ENCODE data around the gene KCNG4. TPM values are rescaled to one million over a fixed set of nuclear protein-coding genes. Genes with fewer than 3 reads are reported as not detected.
A peak's percentile ranks its signal among the peaks of the same experiment; 100 is the strongest.
"Not testable (repeated sequence)": the region's sequence is repeated elsewhere in the genome, so short reads cannot be mapped to it uniquely, and the experiment has no call there.

Gene KCNG4
- polyA plus RNA-seq, 2 donors: not detected

DNA sequence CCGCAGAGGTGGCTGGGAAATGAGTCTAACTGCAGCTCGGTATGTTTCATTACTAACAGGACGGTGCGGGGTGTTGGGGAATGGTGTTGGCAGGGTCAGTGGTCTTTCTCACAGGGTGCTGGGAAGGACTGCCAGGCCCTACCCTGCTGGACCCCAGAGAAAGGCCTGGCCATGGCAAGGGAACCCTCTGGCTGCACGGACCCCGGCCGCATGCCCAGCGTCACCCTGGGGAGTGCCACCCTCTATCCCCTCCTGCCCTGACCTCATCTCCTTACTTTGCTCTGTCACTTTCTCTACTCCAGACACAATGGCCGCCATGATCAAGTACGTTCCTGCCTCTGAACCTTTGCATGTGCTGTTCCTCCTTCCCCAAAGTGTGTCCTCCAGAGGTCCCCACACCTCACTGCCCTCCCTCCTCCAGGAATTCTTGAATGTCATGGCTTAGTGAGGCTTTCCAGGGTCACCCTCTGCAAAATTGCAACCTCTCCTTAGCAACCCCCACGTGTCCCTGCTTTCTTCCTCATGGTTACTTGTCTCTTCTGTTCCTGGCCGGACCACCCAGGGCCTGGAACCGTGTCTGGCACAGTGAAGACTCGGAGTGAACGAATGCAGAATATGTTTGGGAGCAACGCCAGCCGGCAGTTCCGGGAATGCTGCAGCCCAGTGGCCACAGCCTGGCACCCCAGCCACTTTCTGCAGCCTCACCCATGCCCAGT lies 33.7 kb downstream of the KCNG4 start:
- Histone ChIP-seq H3K4me3 (ENCODE audit: low read depth in 1 of 2, low read length in 2 of 2) (no peak overlapping the region), H3K27me3 (ENCODE audit: control insufficient read depth in 1 of 2, insufficient read depth in 2 of 2, low read length in 2 of 2) (no peaks in the 10 kb centered on the region), H3K36me3 (ENCODE audit: control insufficient read depth in 2 of 2, insufficient read depth in 2 of 2, low read length in 1 of 2) (no peaks in the 10 kb centered on the region), H3K27ac (ENCODE audit: low read depth in 2 of 2, low read length in 1 of 2) (no peak overlapping the region), H3K9me3 (ENCODE audit: control insufficient read depth in 2 of 2, insufficient read depth in 1 of 2, low read depth in 1 of 2, low read length in 1 of 2) (peaks cover 0 to 2% of the 10 kb centered on the region in 2 donors), H3K4me1 (ENCODE audit: control insufficient read depth in 2 of 2, insufficient read depth in 2 of 2, low read length in 1 of 2) (no peaks in the 10 kb centered on the region)
- WGBS, 2 donors: 88 to 89% methylated on average over 18 of the region's 18 CpGs

- not testable (repeated sequence) for H3K27me3 ChIP-seq (ENCODE audit: control insufficient read depth in 1 of 2, insufficient read depth in 2 of 2, low read length in 2 of 2); H3K4me3 ChIP-seq (ENCODE audit: low read depth in 1 of 2, low read length in 2 of 2); H3K36me3 ChIP-seq (ENCODE audit: control insufficient read depth in 2 of 2, insufficient read depth in 2 of 2, low read length in 1 of 2); H3K4me1 ChIP-seq (ENCODE audit: control insufficient read depth in 2 of 2, insufficient read depth in 2 of 2, low read length in 1 of 2); H3K9me3 ChIP-seq (ENCODE audit: control insufficient read depth in 2 of 2, insufficient read depth in 1 of 2, low read depth in 1 of 2, low read length in 1 of 2); H3K27ac ChIP-seq (ENCODE audit: low read depth in 2 of 2, low read length in 1 of 2)
- WGBS, 2 donors: 89 to 90% methylated on average over 6 of the region's 6 CpGs
These were observed 34.7 kb downstream of the KCNG4 start for GRCh38 chr16:84205123-84205522.

DNA sequence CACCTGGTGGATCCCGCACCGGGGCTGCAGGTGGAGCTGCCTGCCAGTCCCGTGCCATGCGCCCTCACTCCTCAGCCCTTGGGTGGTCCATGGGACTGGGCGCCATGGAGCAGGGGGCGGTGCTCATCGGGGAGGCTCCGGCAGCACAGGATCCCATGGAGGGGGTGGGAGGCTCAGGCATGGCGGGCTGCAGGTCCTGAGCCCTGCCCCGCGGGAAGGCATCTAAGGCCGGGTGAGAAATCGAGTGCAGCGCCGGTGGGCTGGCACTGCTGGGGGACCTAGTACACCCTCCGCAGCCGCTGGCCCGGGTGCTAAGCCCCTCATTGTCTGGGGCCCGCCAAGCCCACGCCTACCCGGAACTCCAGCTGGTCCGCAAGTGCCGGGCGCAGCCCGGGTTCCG lies 35.3 kb downstream of the KCNG4 start:
- not testable (repeated sequence) for H3K27ac ChIP-seq (ENCODE audit: low read depth in 2 of 2, low read length in 1 of 2); H3K4me3 ChIP-seq (ENCODE audit: low read depth in 1 of 2, low read length in 2 of 2); H3K9me3 ChIP-seq (ENCODE audit: control insufficient read depth in 2 of 2, insufficient read depth in 1 of 2, low read depth in 1 of 2, low read length in 1 of 2); H3K4me1 ChIP-seq (ENCODE audit: control insufficient read depth in 2 of 2, insufficient read depth in 2 of 2, low read length in 1 of 2); H3K27me3 ChIP-seq (ENCODE audit: control insufficient read depth in 1 of 2, insufficient read depth in 2 of 2, low read length in 2 of 2); H3K36me3 ChIP-seq (ENCODE audit: control insufficient read depth in 2 of 2, insufficient read depth in 2 of 2, low read length in 1 of 2)
- 94 to 96% methylated on average over 26 of the region's 26 CpGs for WGBS, 2 donors

- peaks cover 0 to under 1% of the 10 kb centered on the region in 2 donors for H3K36me3 ChIP-seq (ENCODE audit: control insufficient read depth in 2 of 2, insufficient read depth in 2 of 2, low read length in 1 of 2)
- no peak overlapping the region for H3K4me3 ChIP-seq (ENCODE audit: low read depth in 1 of 2, low read length in 2 of 2)
- H3K27me3 ChIP-seq (ENCODE audit: control insufficient read depth in 1 of 2, insufficient read depth in 2 of 2, low read length in 2 of 2): no peaks in the 10 kb centered on the region
- H3K9me3 ChIP-seq (ENCODE audit: control insufficient read depth in 2 of 2, insufficient read depth in 1 of 2, low read depth in 1 of 2, low read length in 1 of 2): no peaks in the 10 kb centered on the region
- 56 to 64% methylated on average over 10 of the region's 10 CpGs for WGBS, 2 donors
- H3K27ac ChIP-seq (ENCODE audit: low read depth in 2 of 2, low read length in 1 of 2): peak overlapping the region; percentile 63 to 90
- peaks cover 7 to 36% of the 10 kb centered on the region in 2 donors for H3K4me1 ChIP-seq (ENCODE audit: control insufficient read depth in 2 of 2, insufficient read depth in 2 of 2, low read length in 1 of 2)
These were observed 40.0 kb downstream of the KCNG4 start for GRCh38 chr16:84199861-84200260.

- Histone ChIP-seq H3K9me3 (ENCODE audit: control insufficient read depth in 2 of 2, insufficient read depth in 1 of 2, low read depth in 1 of 2, low read length in 1 of 2) (no peaks in the 10 kb centered on the region), H3K27ac (ENCODE audit: low read depth in 2 of 2, low read length in 1 of 2) (peak overlapping the region; percentile 83 to 92), H3K4me3 (ENCODE audit: low read depth in 1 of 2, low read length in 2 of 2) (no peak overlapping the region), H3K36me3 (ENCODE audit: control insufficient read depth in 2 of 2, insufficient read depth in 2 of 2, low read length in 1 of 2) (peaks cover 0 to 8% of the 10 kb centered on the region in 2 donors), H3K27me3 (ENCODE audit: control insufficient read depth in 1 of 2, insufficient read depth in 2 of 2, low read length in 2 of 2) (no peaks in the 10 kb centered on the region), H3K4me1 (ENCODE audit: control insufficient read depth in 2 of 2, insufficient read depth in 2 of 2, low read length in 1 of 2) (peaks cover 7 to 36% of the 10 kb centered on the region in 2 donors)
- WGBS, 2 donors: 47 to 59% methylated on average over 13 of the region's 13 CpGs
These were observed 40.7 kb downstream of the KCNG4 start for GRCh38 chr16:84199097-84199496.

DNA sequence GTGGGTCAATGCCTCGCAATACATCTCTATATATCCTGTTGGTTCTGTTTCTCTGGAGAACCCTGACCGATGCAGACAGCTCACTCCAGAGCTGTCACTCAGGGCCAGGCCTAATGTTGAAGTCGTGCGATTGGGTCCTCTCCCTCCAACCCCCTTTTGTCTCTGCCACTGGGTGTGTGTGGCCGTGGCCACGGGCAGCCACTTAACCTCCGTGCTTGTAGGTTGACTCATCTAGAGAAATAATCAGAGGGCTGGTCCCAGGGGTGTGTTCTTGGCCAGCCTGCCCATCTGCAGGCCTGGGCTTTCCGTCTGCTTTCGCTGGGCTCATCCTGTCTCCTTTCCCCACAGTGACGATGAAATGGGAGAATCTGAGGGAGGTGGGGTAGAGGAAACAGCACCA lies 41.4 kb downstream of the KCNG4 start:
- Histone ChIP-seq H3K4me1 (ENCODE audit: control insufficient read depth in 2 of 2, insufficient read depth in 2 of 2, low read length in 1 of 2) (peaks cover 7 to 36% of the 10 kb centered on the region in 2 donors), H3K9me3 (ENCODE audit: control insufficient read depth in 2 of 2, insufficient read depth in 1 of 2, low read depth in 1 of 2, low read length in 1 of 2) (no peaks in the 10 kb centered on the region), H3K36me3 (ENCODE audit: control insufficient read depth in 2 of 2, insufficient read depth in 2 of 2, low read length in 1 of 2) (peaks cover 0 to 10% of the 10 kb centered on the region in 2 donors), H3K27ac (ENCODE audit: low read depth in 2 of 2, low read length in 1 of 2) (peak overlapping the region; percentile 83 to 92), H3K27me3 (ENCODE audit: control insufficient read depth in 1 of 2, insufficient read depth in 2 of 2, low read length in 2 of 2) (no peaks in the 10 kb centered on the region), H3K4me3 (ENCODE audit: low read depth in 1 of 2, low read length in 2 of 2) (no peak overlapping the region)
- WGBS, 2 donors: 33 to 63% methylated on average over 10 of the region's 10 CpGs

DNA sequence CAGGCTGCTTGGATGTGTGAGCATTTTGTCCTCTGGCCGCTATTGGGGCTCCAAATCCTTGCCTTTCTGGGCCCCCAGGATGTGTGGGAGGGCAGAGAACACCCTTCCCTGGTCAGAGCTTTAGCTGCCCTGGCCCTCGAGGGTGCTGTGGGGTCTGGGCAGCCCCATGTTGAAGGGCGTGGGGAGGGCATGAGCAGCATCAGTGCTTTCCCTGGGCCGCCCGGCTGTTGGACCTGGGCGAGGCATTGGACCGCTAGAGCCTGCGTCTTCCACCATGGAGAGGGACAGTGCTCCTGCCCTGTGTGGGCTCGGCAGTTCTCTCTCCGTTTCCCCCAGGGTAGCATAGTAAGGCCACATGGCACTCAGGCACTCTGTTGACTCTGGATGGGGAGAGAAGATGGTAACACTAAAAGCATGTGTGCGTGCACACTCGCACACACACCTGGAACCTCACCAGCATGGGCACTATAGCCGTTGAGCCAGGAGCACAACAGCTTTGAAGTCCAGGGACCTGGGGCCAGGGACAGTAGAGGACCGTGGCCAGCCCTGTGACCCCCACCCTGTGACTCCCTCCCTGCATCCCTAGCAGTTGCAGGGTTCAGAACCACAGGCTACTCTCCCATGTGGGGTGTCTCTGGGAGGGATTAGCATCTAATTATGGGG lies 42.2 kb downstream of the KCNG4 start:
- H3K27ac ChIP-seq (ENCODE audit: low read depth in 2 of 2, low read length in 1 of 2): peak overlapping the region; percentile 92 to 96
- no peaks in the 10 kb centered on the region for H3K27me3 ChIP-seq (ENCODE audit: control insufficient read depth in 1 of 2, insufficient read depth in 2 of 2, low read length in 2 of 2)
- no peak overlapping the region for H3K4me3 ChIP-seq (ENCODE audit: low read depth in 1 of 2, low read length in 2 of 2)
- 83 to 84% methylated on average over 14 of the region's 14 CpGs for WGBS, 2 donors
- H3K9me3 ChIP-seq (ENCODE audit: control insufficient read depth in 2 of 2, insufficient read depth in 1 of 2, low read depth in 1 of 2, low read length in 1 of 2): no peaks in the 10 kb centered on the region
- peaks cover 0 to 10% of the 10 kb centered on the region in 2 donors for H3K36me3 ChIP-seq (ENCODE audit: control insufficient read depth in 2 of 2, insufficient read depth in 2 of 2, low read length in 1 of 2)
- peaks cover 7 to 36% of the 10 kb centered on the region in 2 donors for H3K4me1 ChIP-seq (ENCODE audit: control insufficient read depth in 2 of 2, insufficient read depth in 2 of 2, low read length in 1 of 2)

DNA sequence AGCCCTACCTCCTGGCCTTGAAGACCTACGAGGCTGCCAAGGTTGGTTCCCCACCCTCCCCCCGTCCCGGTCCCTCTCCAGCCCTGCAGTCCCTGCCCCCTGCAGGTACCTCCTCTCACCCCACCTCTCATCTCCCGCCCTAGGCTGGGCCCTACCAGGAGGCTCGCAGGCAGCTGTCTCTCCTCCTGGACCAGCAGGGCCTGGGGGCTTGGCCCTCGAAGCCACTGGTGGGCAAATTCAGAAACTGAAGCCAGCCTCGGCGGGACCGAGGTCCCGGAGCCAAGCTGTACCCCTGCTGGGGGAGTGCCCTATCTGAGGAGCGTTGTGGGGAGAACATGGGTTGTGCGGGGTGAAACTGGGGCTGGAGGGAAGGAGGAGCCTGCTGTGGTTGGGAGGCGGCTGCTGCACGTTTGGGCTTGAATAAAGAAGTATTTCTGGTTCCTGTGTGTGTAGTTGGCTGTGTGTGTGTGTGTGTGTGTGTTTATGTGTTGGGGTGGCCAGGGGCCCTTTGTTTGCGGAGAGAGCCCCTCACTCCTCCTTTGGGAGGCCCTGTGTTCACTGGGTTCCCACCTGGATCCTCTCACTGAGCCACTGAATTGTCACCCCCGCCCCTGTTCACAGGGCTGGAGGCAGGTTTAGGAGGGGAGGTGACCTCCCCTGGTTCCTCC lies 43.0 kb downstream of the KCNG4 start:
- no peaks in the 10 kb centered on the region for H3K9me3 ChIP-seq (ENCODE audit: control insufficient read depth in 2 of 2, insufficient read depth in 1 of 2, low read depth in 1 of 2, low read length in 1 of 2)
- peaks cover 7 to 36% of the 10 kb centered on the region in 2 donors for H3K4me1 ChIP-seq (ENCODE audit: control insufficient read depth in 2 of 2, insufficient read depth in 2 of 2, low read length in 1 of 2)
- peak overlapping the region; percentile 44 to 60 for H3K4me3 ChIP-seq (ENCODE audit: low read depth in 1 of 2, low read length in 2 of 2)
- H3K27ac ChIP-seq (ENCODE audit: low read depth in 2 of 2, low read length in 1 of 2): peak overlapping the region; percentile 92 to 96
- H3K27me3 ChIP-seq (ENCODE audit: control insufficient read depth in 1 of 2, insufficient read depth in 2 of 2, low read length in 2 of 2): no peaks in the 10 kb centered on the region
- H3K36me3 ChIP-seq (ENCODE audit: control insufficient read depth in 2 of 2, insufficient read depth in 2 of 2, low read length in 1 of 2): peaks cover 0 to 10% of the 10 kb centered on the region in 2 donors
- WGBS, 2 donors: 38 to 53% methylated on average over 16 of the region's 16 CpGs

- Histone ChIP-seq H3K36me3 (ENCODE audit: control insufficient read depth in 2 of 2, insufficient read depth in 2 of 2, low read length in 1 of 2) (peaks cover 0 to 10% of the 10 kb centered on the region in 2 donors), H3K27me3 (ENCODE audit: control insufficient read depth in 1 of 2, insufficient read depth in 2 of 2, low read length in 2 of 2) (no peaks in the 10 kb centered on the region), H3K4me1 (ENCODE audit: control insufficient read depth in 2 of 2, insufficient read depth in 2 of 2, low read length in 1 of 2) (peaks cover 7 to 36% of the 10 kb centered on the region in 2 donors), H3K27ac (ENCODE audit: low read depth in 2 of 2, low read length in 1 of 2) (peak overlapping the region; percentile 92 to 96), H3K4me3 (ENCODE audit: low read depth in 1 of 2, low read length in 2 of 2) (peak overlapping the region; percentile 44 to 60), H3K9me3 (ENCODE audit: control insufficient read depth in 2 of 2, insufficient read depth in 1 of 2, low read depth in 1 of 2, low read length in 1 of 2) (no peaks in the 10 kb centered on the region)
- WGBS, 2 donors: 53 to 54% methylated on average over 16 of the region's 16 CpGs
These were observed 43.7 kb downstream of the KCNG4 start for GRCh38 chr16:84196101-84196500.

Data from esophagus (tissue), 2 donors.